GM15510 (cell line): ENCODE measurements around the gene SRPX.

ENCODE experiments used
- POLR2A ChIP-seq: IDR thresholded peaks from 3 replicates; pipeline ENCODE4 v1.6.1; 2011; ENCODE audit warnings: borderline replicate concordance; ENCODE audit not compliant: insufficient read length; ENCODE audit errors: extremely low read depth

Gene SRPX

DNA sequence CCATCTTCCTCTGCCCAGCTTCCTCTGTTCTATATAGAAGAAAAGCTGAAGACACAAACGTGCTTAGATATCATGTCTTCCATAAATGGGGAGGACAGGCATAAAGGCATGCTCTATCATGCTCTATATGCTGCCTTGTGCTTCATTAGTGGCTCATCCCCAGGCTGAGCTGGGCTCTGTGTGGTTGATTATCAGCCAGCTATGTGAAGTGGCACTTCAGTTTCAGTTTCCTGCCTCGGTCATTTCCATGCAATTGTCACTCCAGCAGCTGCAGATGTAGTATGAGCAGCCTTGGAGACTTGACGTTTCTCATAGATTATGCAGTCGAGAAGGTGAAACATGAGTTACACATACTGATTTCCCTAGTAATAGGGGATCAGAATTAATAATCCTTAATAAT is 108.1 kb downstream of the SRPX start:
- no peak for TF ChIP-seq POLR2A

DNA sequence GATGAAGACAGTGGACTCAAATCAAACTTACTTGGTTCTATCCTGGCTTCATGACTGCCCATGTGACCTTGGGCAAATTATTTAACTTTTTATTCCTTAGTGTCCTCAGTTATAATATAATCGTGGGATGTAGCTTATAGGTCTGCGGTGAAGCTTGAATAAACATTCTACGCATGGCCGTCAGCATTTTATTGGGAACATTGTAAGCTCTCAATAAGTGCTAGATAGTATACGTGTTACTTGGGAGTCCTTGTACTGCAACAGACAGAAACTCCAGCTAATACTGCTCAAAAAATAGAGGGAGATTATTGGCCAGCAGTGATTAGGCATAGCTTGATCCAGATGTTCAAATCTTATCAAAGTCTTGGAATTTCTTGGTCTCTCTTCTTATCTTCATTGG is 109.5 kb downstream of the SRPX start:
- no peak for TF ChIP-seq POLR2A

DNA sequence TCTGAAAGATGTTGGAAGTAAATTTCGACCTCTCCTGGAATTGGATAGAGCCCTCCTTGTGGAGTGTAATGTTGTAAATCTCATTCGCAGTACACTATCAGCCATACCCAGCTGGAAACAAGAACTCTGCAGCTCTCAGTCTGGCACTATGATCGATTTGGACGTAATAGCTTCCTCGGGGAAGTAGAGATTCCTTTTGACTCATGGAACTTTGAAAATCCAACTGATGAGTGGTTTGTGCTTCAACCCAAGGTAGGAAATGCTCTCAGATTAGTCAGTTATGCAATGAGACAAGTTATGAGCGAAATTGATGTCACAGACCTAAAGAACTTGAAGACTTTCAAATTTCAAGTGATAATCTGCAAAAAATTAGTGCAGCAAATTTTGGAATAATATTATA is 110.4 kb downstream of the SRPX start:
- no peak for TF ChIP-seq POLR2A

DNA sequence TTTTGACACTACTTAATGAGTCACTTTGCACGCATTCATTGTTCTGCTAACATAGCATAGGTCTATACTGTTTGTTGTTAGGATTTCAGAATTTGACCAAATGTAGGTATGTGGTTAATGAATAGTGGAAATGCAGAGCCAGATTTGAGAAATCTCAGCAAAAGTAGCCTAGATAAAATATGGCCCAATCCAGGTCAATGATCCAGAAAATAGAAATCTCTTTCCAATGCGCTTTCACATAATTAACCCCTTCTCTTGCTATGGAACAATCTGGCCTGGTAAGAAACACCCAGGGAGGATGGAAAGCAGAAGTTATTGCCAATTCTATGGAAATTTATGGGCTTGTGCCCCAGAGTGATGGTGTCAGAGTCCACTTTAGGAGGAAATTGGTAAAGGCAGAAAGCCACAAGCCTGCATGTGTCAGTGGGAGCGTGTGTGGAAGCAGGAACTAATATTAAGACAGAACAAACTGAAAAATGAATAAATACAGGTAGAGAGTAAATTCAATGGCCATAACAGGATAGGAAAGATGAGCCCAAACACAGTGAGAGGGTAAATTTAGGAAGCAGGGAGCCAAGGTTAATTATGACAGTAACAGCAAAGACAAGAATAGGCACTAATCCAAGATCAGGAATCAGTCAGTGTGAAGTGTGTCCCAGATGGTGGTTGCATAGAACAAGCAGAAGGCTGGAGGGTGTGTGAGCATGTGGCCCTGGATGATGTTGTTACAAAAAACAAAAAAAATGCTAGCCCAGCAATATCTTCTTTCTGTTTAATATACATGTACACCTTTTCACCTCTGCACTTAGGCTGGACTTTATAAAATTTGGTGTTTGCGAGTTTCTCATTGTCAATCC is 111.4 kb downstream of the SRPX start:
- TF ChIP-seq POLR2A, result no peak

DNA sequence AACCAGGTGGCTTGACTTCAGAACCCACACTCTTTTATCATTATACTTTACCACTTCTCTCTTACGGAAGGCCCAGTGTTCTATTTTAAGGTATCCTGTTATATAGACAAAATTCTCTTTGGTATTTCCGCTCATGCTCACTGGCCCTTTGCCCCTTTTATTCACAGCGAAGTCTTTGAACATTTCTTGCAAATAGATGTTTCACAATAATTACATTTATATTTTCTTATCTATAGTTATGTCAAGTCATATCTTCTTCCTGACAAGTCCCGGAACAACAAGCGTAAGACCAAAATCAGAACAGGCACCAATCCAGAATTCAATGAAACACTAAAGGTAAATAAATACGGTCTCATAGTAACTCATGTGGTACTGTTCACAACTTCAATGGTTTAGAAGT is 112.3 kb downstream of the SRPX start:
- no peak for TF ChIP-seq POLR2A

DNA sequence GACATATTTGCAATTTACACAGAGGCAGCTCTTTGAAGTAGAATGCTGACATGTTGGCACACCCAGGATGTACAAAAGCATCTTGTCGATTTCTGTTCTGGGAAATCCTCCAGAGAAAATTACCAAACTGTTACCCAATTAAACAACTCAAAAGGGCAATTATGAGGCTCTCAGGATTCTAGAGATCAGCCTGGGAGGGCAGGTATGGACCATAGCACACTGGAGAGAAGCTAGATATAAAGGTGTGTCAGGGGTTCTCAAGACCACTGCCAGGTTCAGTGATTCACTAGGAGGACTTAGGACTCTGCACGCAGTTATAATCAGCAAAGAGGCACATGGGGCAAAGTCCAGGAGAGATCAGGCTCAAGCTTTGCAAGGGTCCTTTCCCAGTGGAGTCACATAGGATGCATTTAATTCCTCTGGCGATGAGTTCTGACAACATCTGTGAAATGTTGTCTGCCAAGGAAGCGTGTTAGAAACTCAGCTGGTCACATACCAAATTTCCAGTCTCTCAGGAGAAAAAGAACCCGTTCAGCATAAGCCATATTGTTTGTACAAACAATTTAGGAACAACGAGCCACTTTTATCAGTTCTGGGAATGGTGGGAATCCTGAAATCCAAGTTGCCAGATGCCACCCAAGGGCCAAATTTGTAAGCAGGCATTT is 113.5 kb downstream of the SRPX start:
- TF ChIP-seq POLR2A, result no peak

DNA sequence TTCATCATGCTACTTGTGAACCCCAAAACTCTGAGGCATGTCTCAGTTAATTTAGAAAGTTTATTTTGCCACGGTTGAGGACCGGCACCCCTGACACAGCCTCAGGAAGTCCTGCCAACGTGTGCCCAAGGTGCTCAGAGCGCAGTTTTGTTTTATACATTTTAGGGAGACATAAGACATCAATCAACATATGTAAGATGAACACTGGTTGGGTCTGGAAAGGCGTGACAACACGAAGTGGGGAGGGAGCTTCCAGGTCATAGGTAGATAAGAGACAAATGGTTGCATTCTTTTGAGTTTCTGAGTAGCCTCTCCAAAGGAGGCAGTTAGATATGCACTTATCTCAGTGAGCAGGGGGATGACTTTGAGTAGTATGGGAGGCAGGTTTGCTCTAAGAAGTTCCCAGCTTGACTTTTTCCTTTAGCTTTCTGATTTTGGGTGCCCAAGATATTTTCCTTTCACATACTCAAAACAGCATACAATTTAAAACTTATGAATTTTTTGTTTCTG is 115.4 kb downstream of the SRPX start:
- TF ChIP-seq POLR2A, result no peak

DNA sequence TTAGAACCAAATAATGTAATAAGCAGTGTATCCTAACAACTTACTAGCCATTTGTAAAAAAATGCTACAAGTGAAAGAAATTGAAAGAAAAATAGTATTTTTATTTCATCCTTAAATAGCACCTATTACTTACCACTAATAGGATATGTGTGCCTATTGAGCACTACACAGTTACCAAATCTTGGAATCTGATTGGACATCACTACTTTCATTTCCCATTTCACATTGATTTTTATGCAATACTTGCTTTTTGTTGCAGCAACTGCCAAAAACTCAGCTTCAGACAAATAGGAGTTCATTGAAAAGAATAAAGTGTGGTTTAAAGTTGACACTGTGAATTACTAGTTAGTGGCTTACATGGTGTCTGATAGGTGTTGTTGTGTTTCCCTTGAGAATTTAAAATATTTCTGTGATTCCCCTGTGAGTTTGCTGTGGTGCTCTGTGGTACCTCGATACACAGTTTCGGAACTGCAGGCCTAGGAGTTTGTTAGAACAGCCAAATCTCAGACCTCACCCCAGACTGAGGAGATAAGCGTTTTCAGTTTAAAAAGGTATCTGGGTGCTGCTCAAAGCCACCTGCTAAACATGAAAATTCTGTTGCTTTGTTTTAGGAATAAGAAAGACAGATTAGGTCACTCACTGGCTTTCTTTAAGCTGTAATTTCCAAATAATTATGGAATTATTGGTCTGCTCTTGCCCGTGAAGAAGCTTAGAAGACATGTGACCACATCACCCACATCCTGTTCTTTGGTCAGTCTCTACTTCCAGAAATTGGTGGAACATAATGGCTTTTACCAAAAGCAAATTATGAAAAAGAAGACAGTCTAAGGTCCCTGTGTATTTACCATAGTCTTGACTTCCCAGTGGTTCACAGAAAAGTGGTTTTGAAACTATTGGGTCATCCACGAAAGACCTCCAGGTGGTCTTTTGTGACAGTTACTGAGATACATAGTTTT is 116.5 kb downstream of the SRPX start:
- TF ChIP-seq POLR2A, result no peak

DNA sequence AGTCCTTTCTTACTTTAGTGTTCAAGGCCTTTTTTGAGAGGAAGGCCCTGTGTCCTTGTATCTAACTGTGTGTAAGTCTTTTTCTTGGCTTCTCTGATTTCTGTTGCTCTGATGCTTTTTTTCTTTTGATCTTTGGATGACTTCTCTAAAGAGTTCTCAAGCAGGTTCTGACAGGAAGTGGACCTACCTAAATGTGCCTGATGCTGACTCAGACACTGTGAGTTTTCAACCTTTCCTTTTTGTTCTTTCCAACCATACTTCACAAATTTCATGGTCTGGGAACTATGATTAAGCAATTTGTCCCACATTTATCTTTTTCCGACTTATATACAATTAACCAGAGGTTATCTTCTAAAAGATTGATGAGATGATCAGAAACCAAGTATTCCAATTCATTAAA is 117.8 kb downstream of the SRPX start:
- TF ChIP-seq POLR2A, result no peak

DNA sequence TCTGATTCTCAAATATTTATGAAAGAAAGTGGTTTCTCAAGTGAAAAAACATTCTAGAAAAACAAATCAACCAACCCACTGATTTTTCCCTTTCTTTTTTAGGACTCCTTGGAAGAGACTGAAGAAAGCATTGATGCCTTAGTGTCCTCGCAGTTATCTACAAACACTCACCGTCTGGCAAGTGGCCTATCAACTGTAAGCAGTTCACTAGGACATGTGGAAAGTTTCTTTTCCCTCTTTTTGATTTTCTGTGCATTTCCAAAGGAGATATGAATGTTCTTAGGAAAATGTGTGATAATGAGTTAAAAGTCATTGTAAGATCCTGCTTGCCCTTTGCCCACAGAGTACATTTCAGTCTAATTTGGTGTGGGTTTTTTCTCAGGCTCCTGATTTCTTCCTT is 118.4 kb downstream of the SRPX start:
- no peak for TF ChIP-seq POLR2A

DNA sequence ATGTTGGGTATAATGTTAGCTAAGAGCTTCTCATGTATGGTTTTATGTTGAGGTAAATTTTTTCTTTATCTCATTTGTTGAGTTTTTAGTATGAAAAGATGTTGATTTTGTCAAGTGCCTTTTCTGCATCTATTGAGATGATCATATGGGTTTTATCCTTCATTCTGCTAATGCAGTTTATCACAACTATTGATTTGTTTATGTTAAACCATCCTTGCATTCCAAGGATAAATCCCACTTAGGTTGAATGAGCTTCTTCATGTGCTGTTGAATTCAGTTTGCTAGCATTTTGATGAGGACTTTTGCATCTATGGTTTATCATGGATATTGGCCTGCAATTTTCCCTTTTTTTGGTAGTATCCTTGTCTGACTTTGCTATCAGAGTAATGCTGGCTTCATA is 121.0 kb downstream of the SRPX start:
- no peak for TF ChIP-seq POLR2A
